C4-2B (cell line): ENCODE data around the gene CHN1.

Source experiments
- H3K27ac ChIP-seq: fragments of 450-650 bp; 2 replicates; pipeline ENCODE4 v1.5.1; 2017
- ZFX ChIP-seq: fragments of 450-650 bp; IDR thresholded peaks from 2 replicates; pipeline ENCODE4 v1.6.1; 2017
- TF ChIP-seq, protein P1 (sequence below): fragments of 450-650 bp; conservative IDR thresholded peaks from 2 replicates; pipeline ENCODE4 v1.5.1; 2017; ENCODE audit warnings: mild to moderate bottlenecking

The CHN1 gene

DNA sequence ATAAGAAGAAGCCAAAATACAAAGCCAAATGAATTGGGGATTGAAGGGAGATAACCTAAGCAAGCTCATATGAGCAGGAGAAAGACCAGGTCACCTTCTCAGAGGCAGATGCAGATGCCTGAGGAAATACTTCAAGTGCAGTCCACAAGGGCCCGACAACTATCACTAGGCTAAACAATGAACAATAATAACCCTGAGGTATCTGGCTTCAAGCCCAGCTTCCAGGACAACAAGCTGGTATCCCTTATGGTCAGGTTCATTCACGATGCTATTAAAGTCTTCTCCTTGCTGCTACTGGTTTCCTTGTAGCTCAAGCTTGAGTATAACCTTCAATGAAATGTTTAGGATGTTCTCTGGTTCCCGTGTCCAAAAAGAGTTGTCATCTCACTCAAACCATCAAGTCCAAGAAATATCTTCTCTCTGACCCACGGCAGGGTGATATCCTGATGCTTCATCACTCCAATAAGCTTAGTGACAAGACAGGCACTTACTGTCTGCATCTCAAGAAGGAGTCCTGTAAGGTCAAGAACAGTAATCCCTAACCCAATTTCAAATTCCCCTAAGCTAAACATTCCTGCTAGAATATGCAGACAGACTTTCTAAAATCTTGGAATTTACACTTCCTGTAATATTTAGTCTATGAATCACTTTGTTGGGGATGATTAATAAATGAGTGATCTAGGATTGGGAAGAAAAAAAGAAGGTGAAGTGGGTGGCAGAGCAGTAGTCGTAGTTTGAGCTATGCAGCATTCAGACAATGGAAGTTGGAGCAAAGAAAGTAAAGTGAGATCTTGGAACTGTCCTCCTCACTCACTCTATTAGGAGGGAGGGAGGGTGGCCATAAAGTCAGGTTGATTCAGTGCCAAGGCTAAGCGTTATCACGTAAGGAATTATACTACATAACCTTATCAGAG is 33.1 kb downstream of the CHN1 start:
- no peak overlapping the region for H3K27ac ChIP-seq
- no peak for TF ChIP-seq ZFX
- TF ChIP-seq, protein P1, sequence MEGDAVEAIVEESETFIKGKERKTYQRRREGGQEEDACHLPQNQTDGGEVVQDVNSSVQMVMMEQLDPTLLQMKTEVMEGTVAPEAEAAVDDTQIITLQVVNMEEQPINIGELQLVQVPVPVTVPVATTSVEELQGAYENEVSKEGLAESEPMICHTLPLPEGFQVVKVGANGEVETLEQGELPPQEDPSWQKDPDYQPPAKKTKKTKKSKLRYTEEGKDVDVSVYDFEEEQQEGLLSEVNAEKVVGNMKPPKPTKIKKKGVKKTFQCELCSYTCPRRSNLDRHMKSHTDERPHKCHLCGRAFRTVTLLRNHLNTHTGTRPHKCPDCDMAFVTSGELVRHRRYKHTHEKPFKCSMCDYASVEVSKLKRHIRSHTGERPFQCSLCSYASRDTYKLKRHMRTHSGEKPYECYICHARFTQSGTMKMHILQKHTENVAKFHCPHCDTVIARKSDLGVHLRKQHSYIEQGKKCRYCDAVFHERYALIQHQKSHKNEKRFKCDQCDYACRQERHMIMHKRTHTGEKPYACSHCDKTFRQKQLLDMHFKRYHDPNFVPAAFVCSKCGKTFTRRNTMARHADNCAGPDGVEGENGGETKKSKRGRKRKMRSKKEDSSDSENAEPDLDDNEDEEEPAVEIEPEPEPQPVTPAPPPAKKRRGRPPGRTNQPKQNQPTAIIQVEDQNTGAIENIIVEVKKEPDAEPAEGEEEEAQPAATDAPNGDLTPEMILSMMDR = no peak

DNA sequence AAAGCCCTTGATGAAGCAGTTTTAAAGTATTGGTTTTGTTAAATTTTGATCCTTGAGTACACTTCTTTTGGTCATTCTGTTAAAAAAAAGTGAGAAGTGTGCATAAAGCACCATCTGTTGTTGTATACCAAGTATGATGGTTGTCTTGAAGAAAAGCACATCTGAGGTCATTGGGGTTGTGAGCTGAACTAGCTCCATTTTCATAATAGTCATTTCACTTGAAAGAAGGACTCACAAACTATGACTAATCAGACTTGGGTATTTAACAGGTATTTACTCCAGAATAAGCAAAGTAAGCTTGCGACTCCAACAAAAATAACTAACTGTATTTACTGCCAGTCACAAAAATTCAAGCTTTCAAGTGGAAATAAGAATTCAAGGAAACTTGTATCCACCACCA is 35.1 kb downstream of the CHN1 start:
- H3K27ac ChIP-seq = no peak overlapping the region
- TF ChIP-seq ZFX = no peak
- TF ChIP-seq, protein P1 = no peak

DNA sequence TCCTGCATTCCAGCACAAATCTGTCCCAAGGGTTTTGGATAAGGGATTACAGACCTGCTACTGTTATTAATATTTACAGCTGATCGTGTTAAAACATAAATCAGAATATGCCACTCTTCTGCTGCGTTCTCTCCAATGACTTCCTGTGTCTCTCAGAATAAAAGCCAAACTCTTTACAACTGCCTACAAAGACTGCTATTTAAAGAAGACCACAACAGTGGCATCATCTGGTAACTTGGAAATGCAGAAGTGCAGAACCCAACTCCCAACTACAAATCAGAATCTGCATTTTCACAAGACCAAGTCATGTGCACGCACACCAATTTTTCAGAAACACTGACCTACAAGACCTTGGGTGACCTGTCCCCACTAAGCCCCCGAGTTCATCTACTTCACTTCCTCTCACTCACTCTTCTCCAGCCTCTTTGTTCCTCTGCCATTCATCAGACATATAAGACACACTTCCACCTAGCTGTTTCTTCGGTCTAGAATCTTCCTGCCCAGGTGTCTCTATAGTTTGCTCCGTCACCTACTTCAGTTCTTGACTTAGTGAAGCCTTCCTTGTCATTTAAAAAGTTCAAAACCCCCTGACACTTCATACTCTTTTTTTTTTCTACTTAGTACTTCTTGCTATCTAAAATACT is 36.0 kb downstream of the CHN1 start:
- TF ChIP-seq ZFX = no peak
- TF ChIP-seq, protein P1 = no peak
- H3K27ac ChIP-seq = no peak overlapping the region

DNA sequence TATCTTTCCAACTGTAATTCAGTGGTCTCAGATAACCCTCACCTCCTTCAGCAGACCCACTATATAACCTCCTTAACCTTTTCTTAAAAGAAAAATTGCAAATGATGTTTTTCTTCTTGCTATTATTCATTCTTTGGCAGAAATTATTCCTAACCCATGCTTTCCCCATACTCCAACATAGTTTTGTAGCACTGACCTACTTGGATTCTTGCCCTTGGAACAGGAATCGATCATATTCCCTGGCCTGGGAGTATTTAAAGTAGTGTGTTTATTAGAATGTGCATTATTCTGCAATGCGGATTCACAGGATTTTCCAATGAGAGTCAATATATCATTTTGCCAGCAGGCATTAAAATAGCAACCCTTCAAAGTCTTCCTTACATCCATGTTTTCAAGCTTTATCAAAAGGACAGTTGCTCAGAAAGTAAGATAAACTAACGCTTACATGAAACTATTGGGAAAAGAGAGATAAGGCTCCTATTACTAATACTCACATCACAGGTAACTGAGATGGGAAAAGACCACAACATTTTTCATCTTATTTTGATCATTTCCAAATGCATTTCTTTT is 37.4 kb downstream of the CHN1 start:
- no peak for TF ChIP-seq ZFX
- TF ChIP-seq, protein P1 = no peak
- H3K27ac ChIP-seq = no peak overlapping the region

DNA sequence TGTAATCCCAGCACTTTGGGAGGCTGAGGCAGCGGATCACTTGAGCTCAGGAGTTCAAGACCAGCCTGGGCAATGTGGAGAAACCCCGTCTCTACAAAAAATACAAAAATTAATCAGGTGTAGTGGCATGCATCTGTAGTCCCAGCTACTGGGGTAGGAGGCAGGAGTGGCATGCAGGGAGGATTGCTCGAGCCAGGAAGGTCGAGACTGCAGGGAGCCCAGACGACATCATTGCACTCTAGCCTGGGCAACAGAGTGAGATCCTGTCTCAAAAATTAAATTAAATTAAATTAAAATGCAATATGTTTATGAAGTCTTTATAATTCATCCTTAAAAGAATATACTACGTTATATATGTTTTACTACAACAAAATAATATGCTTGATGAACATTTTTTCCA is 38.1 kb downstream of the CHN1 start:
- H3K27ac ChIP-seq = no peak overlapping the region
- TF ChIP-seq ZFX = no peak
- TF ChIP-seq, protein P1 = no peak

DNA sequence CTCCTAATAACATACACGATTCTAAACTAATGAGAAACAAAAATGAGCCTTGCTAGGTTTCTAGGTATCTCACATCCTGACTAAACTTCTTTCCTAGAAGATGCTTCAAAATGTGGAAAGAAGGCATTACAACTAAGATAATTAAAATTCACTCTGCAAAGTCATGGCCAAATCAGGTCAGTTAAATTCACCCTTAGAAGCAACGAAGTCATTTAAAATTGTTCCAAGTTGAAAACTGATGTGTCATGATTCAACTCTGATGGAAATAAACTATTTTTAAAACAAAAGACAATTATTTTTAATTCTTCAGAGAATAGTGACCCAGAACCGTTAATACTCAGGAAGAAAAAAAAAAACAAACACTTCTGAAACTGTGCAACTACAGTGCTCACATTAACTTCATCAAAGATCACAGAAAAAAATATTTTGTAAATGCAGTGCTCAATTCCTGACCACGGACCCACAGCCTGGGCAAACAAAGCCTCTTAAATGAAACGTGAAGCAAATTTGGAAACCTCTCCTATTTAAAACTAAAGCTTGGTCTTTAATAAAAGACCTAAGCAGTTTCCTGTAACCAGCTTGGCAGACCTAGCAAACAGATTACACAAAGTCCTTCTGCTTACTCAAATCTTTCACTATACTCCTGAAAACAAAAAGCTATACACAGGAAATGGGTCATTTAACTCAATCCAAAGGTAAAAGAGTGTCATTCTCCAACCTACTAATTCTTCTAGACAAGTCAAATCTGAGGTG is 39.0 kb downstream of the CHN1 start:
- no peak for TF ChIP-seq ZFX
- H3K27ac ChIP-seq = no peak overlapping the region

DNA sequence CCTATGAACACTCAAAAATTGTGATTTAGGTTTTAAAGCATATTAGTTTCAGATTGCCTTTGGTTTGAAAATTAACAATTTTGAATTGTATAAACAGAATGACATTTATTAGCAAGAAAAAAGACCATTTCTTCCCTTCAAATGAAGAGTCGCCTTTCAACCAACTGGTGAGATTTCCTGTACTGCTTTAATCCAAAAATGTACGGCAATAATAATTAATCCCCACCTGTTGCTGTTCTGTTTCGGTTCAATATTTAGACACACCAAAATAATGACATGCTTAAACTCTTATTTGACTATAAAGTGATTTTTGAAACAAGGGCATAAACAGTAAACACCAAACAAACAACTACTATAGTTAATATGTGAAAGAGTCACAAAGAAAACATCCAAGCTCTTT is 39.6 kb downstream of the CHN1 start:
- no peak overlapping the region for H3K27ac ChIP-seq
- TF ChIP-seq, protein P1 = no peak
- TF ChIP-seq ZFX = no peak
